NK-92 treated with Interleukin-12 subunit alpha and Interleukin-12 subunit beta, amount 100 ng/mL, for 24 hours (cell line): ENCODE measurements around the gene GHRL.

Experiments used
- DNase-seq: peaks from one replicate; lab custom pipeline; 2025; lab: John Stamatoyannopoulos, UW

The GHRL gene, protein sequence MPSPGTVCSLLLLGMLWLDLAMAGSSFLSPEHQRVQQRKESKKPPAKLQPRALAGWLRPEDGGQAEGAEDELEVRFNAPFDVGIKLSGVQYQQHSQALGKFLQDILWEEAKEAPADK

GRCh38 chr3:10292505-10293419, at the start of gene GHRL:
Gene GHRL (minus strand): TSS chr3:10292947. CDS start chr3:10290180, 2,767 bp downstream.
- no peak for DNase-seq

GRCh38 chr3:10341901-10342398, 49.2 kb upstream of the GHRL start:
- DNase-seq: no peak

DNA sequence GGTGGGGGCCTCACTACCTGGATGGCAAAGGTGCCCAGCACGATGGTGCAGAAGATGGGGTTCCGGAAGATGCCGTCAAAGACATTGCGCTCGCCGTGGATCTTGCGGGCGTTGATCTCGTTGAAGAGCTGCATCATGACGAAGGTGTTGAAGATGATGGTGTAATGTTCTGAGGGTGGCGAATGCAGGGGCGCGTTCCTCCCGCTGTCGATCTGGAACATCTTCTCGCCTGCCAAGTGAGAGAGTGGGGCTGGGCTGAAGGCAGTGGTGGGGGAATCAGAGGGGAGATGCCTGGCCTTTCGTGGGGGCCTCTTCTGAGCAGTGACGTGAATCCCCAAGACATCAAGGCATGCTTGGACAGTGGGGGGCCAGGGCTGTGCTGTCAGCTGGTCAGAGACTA, 47.7 kb upstream of the GHRL start:
- no peak for DNase-seq

GRCh38 chr3:10340046-10340445, 47.3 kb upstream of the GHRL start:
- DNase-seq: no peak

DNA sequence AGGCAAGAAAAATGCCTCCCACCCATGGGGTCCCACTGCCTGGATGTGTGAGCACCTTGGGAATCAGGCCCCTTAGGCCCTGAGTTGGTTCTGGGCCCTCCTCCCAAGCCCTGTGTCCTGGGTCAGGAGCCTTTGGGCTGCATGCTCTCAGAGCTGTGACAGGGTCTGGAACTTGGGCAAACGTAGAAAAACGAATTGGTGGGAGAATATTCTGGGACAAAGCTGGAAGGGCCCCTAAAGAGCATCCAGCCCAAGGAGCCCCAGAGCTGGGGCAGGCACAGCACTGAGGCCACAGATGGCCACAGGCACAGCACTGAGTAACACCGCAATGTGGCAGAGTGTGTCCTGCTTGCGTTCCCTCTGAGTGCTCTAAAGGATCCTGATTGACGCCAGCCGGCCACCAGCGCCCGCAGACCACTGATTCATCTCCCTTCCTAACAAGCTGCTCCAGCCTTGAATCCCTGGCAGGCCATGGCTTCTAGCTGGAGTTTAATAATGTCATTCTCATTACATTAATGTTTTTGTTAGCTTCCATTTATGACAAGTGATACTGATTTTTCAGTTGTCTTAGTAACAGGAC, 46.7 kb upstream of the GHRL start:
- no peak for DNase-seq

DNA sequence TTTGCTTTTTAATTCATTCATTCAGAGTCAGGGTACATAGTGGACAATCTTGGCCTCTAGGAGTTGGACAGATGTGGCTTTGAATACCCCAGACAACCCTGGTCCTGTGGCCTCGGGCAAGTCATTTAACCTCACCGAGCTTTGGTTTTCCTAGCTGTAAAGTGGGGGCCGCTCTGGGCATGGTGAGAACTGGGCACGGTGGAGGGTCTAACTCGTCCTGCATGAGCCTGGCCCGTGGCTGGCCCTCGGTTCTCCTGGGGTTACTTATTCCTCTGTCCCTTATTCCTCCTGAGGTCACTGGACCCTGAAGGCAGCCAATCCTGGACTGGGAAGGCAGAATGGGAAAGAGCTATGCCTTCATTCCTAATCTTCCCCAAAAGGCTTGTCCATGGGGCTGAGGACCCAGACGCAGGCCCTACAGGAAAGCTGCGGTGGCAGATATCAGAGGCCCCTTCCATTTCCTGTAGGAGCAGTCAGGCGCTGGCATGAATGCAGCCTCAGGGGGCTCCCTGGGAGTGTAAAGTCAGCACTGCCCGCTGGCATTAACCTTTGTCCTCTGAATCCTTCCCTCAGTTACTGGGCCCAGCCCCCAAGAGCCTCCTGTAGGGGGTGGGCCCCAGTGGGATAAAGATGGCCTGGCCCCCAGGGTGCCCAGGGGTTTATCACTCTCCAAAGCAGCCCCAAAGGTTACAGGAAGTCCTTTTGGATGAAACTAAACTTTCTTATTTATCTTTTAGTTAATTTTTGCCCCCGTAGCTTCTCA, 46.0 kb upstream of the GHRL start:
- no peak for DNase-seq

DNA sequence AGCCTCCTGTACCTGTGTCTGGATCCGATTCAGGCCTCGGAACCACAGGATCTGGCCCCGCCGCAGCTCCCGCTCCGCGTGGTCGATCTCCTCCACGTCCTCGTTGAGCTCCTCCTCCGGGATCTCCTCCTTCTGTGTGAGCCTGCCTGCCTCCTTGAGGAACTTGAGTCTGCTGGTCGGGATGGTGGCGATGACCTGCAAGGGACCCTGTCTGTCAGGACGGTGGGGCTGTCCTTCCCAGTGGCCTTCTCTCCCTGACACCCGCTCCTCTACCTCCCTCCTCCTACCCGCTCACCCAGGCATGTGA, 45.4 kb upstream of the GHRL start:
- DNase-seq: no peak

- no peak for DNase-seq
Observed at GRCh38 chr3:10337323-10338163, 44.8 kb upstream of the GHRL start.

DNA sequence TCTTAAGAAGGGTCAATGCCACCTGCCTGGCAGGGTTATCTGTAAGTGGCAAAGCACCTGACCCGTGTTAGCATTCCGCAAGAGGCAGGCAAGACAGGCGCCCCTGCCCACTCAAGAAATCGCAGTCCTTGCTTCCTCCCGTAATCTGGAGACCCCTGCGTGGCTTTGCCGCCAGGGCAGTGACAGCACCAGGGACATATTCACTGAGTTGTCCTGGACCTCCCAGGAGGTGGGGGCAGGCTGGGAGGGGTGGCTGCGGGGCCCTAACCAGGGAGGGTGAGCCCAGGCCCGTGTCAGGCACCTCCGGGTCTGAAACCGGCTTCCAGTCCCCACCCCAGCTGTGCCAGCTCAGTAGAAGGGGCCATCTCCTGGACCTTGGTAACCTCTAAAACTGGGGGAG, 44.0 kb upstream of the GHRL start:
- no peak for DNase-seq

DNA sequence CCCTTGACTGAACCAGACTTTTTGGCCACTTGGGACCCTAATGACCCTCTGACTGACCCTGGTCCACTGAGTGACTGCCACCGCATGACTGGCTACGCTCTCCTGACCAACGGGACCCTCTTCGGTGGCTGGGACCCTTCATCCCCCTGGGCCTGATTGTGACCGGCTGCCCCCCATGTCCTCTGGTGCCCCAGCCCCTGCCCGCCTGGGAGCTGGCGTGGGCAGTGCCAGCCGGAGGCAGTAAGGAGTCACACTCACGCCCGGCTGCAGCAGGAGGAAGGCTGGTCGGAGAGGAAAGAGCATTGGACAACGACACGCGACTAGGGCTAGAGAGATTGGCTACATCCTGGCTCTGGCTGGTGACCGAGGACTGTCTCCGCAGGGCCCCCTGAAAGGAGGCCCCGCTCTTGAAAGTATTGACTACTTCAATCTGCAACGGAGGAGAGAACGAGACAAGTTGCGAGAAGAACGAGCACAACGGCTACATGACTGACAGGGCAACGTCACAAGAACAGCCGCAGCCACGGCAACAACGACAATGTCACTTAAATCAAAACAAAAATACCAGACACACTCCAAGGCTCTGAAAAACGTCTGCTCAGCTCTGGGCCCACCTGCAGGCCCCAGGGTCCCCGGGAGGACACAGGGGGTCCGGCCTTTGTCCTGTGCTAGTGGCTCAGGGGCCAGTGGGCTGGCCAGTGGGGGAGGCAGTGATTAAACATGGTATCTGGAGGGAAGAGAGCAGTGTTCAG, 43.3 kb upstream of the GHRL start:
- DNase-seq: no peak

DNA sequence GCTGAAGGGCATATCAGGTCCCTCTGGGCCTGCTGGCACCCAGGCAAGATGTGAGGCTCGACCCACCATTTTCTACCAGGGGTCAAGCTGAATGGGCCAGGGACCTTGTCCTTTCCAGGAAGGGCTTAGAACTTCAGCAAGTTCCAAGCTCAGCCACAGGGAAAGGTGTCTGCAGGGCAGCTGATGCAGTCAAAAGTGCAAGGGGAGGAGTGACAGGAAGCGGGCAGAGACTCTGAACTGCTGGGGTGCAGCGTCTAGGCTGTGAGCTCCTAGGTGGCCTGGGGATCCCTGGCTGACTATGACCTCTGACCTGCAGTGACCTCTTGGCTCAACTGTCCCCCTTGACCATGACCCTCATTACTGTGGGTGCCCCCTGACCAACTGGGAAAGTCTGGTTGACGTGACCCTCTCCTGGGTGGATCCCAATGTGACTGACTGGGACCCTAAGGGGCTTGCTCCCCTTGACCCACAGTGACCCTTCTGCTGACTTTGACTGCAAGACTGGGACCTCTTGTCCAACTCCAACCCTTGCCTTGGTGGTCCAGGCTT, 42.5 kb upstream of the GHRL start:
- no peak for DNase-seq

GRCh38 chr3:10334459-10334858, 41.7 kb upstream of the GHRL start:
- DNase-seq: no peak

- no peak for DNase-seq
Observed at GRCh38 chr3:10334042-10334441, 41.3 kb upstream of the GHRL start.

DNA sequence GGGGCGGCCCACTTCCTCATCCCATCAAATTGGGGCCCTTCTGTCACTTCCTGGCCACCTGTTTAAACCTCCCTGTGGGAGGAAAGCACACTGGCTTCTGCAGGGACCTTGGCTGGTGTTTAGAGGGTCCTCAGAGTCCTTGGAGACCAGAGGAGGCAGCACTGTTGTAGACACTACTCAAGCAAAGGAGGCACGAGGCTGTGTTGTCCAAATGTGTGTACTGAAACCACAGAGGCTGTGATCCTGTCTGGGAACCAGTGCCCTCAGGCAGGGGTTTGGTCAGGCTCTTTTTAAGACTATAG, 40.6 kb upstream of the GHRL start:
- DNase-seq: no peak

- no peak for DNase-seq
Observed at GRCh38 chr3:10332481-10333348, 40.0 kb upstream of the GHRL start.

DNA sequence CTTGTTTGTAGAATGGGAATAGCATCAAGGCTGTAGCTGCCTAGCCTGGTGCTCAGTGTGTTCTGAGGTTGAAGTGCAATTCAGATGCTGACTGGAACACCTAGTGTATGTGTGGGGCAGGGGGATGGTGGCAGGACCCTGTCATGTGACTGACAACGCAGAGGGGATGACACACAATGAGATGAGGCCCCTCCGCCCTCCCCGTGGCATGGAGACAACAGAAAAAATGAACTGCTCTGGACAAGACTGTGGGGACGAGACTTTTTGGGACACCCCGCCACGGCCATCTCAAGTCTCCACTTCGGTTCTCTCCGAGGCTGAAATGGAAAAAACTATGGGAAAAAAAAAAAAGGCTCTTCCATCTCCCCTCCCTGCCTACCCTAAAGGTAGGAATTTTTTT, 38.6 kb upstream of the GHRL start:
- DNase-seq: no peak

- DNase-seq: no peak
Observed at GRCh38 chr3:10330319-10330718, 37.6 kb upstream of the GHRL start.

DNA sequence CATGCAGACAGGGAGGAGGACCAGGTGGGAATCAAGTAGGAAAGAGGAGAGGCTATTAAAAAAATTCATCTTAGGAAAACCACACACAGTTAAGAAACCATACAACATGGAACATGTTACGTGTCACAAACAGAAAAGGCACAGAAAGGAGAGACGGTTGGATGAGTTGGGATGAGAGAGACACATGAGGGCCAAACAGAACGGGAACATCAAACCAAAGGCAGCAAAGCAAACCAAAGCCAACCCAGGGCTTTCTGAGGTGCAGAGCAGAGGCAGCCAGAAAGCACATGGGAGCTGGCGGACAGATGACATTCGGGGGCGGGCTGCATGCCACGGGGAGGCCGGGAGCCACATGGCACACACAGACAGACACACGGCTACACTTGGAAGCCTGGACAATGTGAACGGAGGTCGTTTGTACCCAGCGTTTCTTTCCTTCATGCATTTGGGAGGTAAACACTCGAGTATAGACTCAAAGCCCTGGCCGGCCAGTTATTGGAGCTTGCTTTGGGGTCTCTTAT, 36.8 kb upstream of the GHRL start:
- no peak for DNase-seq

DNA sequence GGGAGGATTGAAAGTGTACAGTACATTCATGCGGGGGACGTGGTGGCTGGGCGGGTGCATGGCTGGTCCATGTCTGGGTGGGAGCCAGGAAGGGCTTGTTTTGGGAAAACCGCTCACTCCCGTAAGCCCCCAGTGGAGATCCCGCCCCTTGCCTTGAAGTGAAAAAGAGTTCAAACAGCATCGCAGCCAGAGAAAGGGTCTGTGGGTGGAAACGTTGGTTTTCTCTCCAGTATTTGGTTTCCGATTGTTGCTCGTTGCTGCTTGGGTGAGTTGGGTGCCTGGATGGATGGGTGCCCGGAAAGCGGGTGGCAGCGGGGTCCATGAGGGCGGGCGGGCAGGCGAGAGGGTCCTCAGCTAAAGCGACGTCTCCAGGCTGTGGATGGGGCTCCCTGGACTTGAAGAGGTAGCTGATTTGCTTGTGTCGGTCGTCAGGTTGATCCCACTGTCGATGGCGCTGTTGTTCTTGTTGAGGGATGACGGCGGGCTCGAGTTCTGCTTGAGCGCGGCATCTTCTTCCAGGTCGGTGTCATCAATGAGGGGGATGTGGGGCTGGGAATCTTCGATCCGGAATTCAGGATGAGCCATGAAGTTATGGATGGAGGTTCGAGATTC, 35.8 kb upstream of the GHRL start:
- no peak for DNase-seq
